Putamen (tissue), 1 donor: ENCODE results near the gene FAM131A.

ENCODE experiments used
- DNase-seq: peaks from one replicate; pipeline ENCODE4 v3.0.0-alpha.2; 2016; ENCODE audit warnings: low spot score

The FAM131A gene

GRCh38 chr3:184357248-184358123 is 20.1 kb downstream of the FAM131A start:
- no peak for DNase-seq

GRCh38 chr3:184358124-184358767 is 20.8 kb downstream of the FAM131A start:
- DNase-seq: no peak

GRCh38 chr3:184358921-184359350 is 21.5 kb downstream of the FAM131A start:
- DNase-seq: no peak

GRCh38 chr3:184359610-184360009 is 22.2 kb downstream of the FAM131A start:
- DNase-seq: peak; percentile 83

- DNase-seq: no peak
Observed at GRCh38 chr3:184360070-184360928, 22.9 kb downstream of the FAM131A start.

GRCh38 chr3:184360929-184361531 is 23.6 kb downstream of the FAM131A start:
- DNase-seq: no peak

- peak; percentile 83 for DNase-seq
Observed at GRCh38 chr3:184361532-184361931, 24.1 kb downstream of the FAM131A start, which contains the start of the genes CLCN2 and POLR2H. Gene CLCN2, minus strand, starts transcription at chr3:184361605. Its CDS starts 126 bp downstream, at chr3:184361479. Gene POLR2H, plus strand, starts transcription at chr3:184361710. Its CDS starts 1,783 bp downstream, at chr3:184363493.

GRCh38 chr3:184361932-184362667 is 24.7 kb downstream of the FAM131A start:
- peak; percentile 75 for DNase-seq

GRCh38 chr3:184362668-184363546 is 25.5 kb downstream of the FAM131A start:
- DNase-seq: peak; percentile 94

GRCh38 chr3:184366619-184367289 is 29.4 kb downstream of the FAM131A start:
- no peak for DNase-seq

- no peak for DNase-seq
Observed at GRCh38 chr3:184368116-184368515, 30.7 kb downstream of the FAM131A start.

GRCh38 chr3:184368586-184369183 is 31.3 kb downstream of the FAM131A start:
- no peak for DNase-seq

GRCh38 chr3:184371570-184372018 is 34.2 kb downstream of the FAM131A start:
- peak; percentile 84 for DNase-seq

- no peak for DNase-seq
Observed at GRCh38 chr3:184372296-184372821, 35.0 kb downstream of the FAM131A start.

GRCh38 chr3:184372911-184373310 is 35.5 kb downstream of the FAM131A start:
- DNase-seq: no peak

- DNase-seq: no peak
Observed at GRCh38 chr3:184373422-184373821, 36.0 kb downstream of the FAM131A start.

- DNase-seq: no peak
Observed at GRCh38 chr3:184375747-184376461, 38.5 kb downstream of the FAM131A start.

- no peak for DNase-seq
Observed at GRCh38 chr3:184377374-184377773, 40.0 kb downstream of the FAM131A start.
